HepG2 (cell line): Measurements from ENCODE around the gene PRXL2B. TPM values are rescaled to one million over a fixed set of nuclear protein-coding genes. Genes with fewer than 3 reads are reported as not detected.

ENCODE experiments used
- ATAC-seq: fragments of 200-7000 bp; cut with Tn5 transposase; 3 replicates; pipeline ENCODE4 v1.9.1; 2020; ENCODE audit warnings: mild to moderate bottlenecking, moderate library complexity
- BruUV-seq: library from RNA; stranded (reverse); fragments of 400-500 nt; replicated peaks from 2 replicates; lab custom pipeline; 2021; lab: Mats Ljungman, UMichigan
- CTCF ChIA-PET: fragments of 300-600 bp; formaldehyde crosslinking; extraction: SDS; loops from one replicate; lab custom pipeline; 2021; ENCODE audit warnings: low total read pairs, inconsistent platforms, low intra/inter-chr PET ratio; lab: Yijun Ruan, JAX
- POLR2A ChIA-PET: fragments of 350-600 bp; sonication (Branson Sonifier 250); formaldehyde crosslinking; loops from one replicate; lab custom pipeline; 2020; ENCODE audit warnings: antibody characterized with exemption, inconsistent platforms; lab: Yijun Ruan, JAX
- DNase-seq: peaks from one replicate; pipeline ENCODE4 v3.0.0-alpha.2; 2015; ENCODE audit warnings: low spot score
- FAIRE-seq: peaks from 3 replicates; lab custom pipeline; 2011; peaks lifted over from hg19 to GRCh38; lab: Jason Lieb, UNC
- H2AFZ ChIP-seq: one replicate; pipeline ENCODE4 v1.6.1; 2011; ENCODE audit warnings: low read length, inconsistent platforms
- H3K27ac ChIP-seq: fragments of 300-600 bp; 3 replicates; pipeline ENCODE4 v1.8.0; 2011; ENCODE audit warnings: mixed run types, mild to moderate bottlenecking, mixed read lengths, low read length, inconsistent platforms; ENCODE audit not compliant: insufficient read depth; ENCODE audit errors: extremely low read length
- H3K27me3 ChIP-seq, 2 experiments: fragments of 200-600 bp in 1 of 2; 2 replicates in 1 of 2; 3 replicates in 1 of 2; pipeline versions ENCODE4 v1.6.0 to v1.8.0; 2011; ENCODE audit warnings: low read length in 2 of 2, mild to moderate bottlenecking in 2 of 2, moderate library complexity in 2 of 2, inconsistent platforms in 1 of 2; ENCODE audit not compliant: insufficient read depth in 2 of 2, control insufficient read depth in 1 of 2
- H3K36me3 ChIP-seq, 2 experiments: fragments of 200-600 bp in 1 of 2; replicated peaks in 1 of 2; 2 replicates in 1 of 2; 3 replicates in 1 of 2; pipeline versions ENCODE4 v1.5.1 to v1.8.0; 2011; ENCODE audit warnings: low read length in 2 of 2, inconsistent platforms in 1 of 2; ENCODE audit not compliant: insufficient read depth in 2 of 2, control insufficient read depth in 1 of 2
- H3K4me1 ChIP-seq: 2 replicates; pipeline ENCODE4 v1.5.1; 2012; ENCODE audit warnings: low read length, inconsistent platforms; ENCODE audit not compliant: insufficient read depth
- H3K4me2 ChIP-seq: 2 replicates; pipeline ENCODE4 v1.6.0; 2011; ENCODE audit warnings: low read depth, low read length, inconsistent platforms
- H3K4me3 ChIP-seq, 3 experiments: fragments of 200-600 bp in 1 of 3; sonication (generic), shearing (Covaris generic) in 1 of 3; replicated peaks in 1 of 3; 2 replicates each; pipeline ENCODE4 v1.5.1; 2011 to 2016; ENCODE audit warnings: low read length in 3 of 3, inconsistent platforms in 2 of 3, low read depth in 2 of 3, mild to moderate bottlenecking in 2 of 3, control low read depth in 1 of 3, mixed read lengths in 1 of 3; ENCODE audit not compliant: insufficient read depth in 1 of 3
- H3K79me2 ChIP-seq: one replicate; pipeline ENCODE4 v1.6.1; 2011; ENCODE audit warnings: low read length, inconsistent platforms; ENCODE audit not compliant: insufficient read depth
- H3K9ac ChIP-seq: 2 replicates; pipeline ENCODE4 v1.6.0; 2011; ENCODE audit warnings: mild to moderate bottlenecking, low read depth, low read length, inconsistent platforms; ENCODE audit not compliant: insufficient read depth
- H3K9me3 ChIP-seq: 2 replicates; pipeline ENCODE4 v1.5.1; 2012; ENCODE audit warnings: mild to moderate bottlenecking, low read length
- H4K20me1 ChIP-seq: 2 replicates; pipeline ENCODE4 v1.6.0; 2011; ENCODE audit warnings: inconsistent platforms, mild to moderate bottlenecking, low read length, moderate library complexity; ENCODE audit not compliant: insufficient read depth
- ATF7-NPFF ChIP-seq: sonication (generic); formaldehyde crosslinking; IDR thresholded peaks from 2 replicates; pipeline ENCODE4 v1.8.1; 2023; ENCODE audit warnings: mild to moderate bottlenecking, low read depth, missing genetic modification reagents, moderate library complexity
- CEBPG ChIP-seq: IDR thresholded peaks from 2 replicates; pipeline ENCODE4 v1.6.1; 2016
- HMGXB3 ChIP-seq: sonication (generic); formaldehyde crosslinking; IDR thresholded peaks from 2 replicates; pipeline ENCODE4 v1.4.0; 2020; ENCODE audit warnings: missing genetic modification reagents, borderline replicate concordance
- KLF11 ChIP-seq: IDR thresholded peaks from 2 replicates; pipeline ENCODE4 v1.6.1; 2016; ENCODE audit warnings: missing compliant biosample characterization
- PRDM10 ChIP-seq: sonication (generic); formaldehyde crosslinking; IDR thresholded peaks from 2 replicates; pipeline ENCODE4 v1.4.0; 2020; ENCODE audit warnings: low read depth, missing genetic modification reagents
- RNF219 ChIP-seq: sonication (generic); formaldehyde crosslinking; IDR thresholded peaks from 2 replicates; pipeline ENCODE4 v1.5.0; 2020; ENCODE audit warnings: mild to moderate bottlenecking, missing genetic modification reagents
- ZMYM4 ChIP-seq: sonication (generic); formaldehyde crosslinking; IDR thresholded peaks from 2 replicates; pipeline ENCODE4 v1.8.1; 2023; ENCODE audit warnings: mild to moderate bottlenecking, missing genetic modification reagents
- ZNF292 ChIP-seq: sonication (generic); formaldehyde crosslinking; IDR thresholded peaks from 2 replicates; pipeline ENCODE4 v1.8.1; 2022; ENCODE audit warnings: mild to moderate bottlenecking, low read depth, missing genetic modification reagents, borderline replicate concordance
- ZNF33B ChIP-seq: sonication (generic); formaldehyde crosslinking; IDR thresholded peaks from 2 replicates; pipeline ENCODE4 v1.5.1; 2020; ENCODE audit warnings: mild to moderate bottlenecking, missing genetic modification reagents
- ZNF362 ChIP-seq: sonication (generic); formaldehyde crosslinking; IDR thresholded peaks from 2 replicates; pipeline ENCODE4 v1.4.0; 2020; ENCODE audit warnings: missing genetic modification reagents, mild to moderate bottlenecking, borderline replicate concordance
- ZNF7 ChIP-seq: IDR thresholded peaks from 2 replicates; pipeline ENCODE4 v1.6.1; 2016; ENCODE audit warnings: missing biosample characterization, missing genetic modification reagents
- ZNF850 ChIP-seq: sonication (generic); formaldehyde crosslinking; conservative IDR thresholded peaks from 2 replicates; pipeline ENCODE4 v1.9.0; 2021; ENCODE audit warnings: mild to moderate bottlenecking, missing genetic modification reagents
- WGBS: methylation state at CpG from one replicate; pipeline ENCODE4 v1.1.6; 2017; ENCODE audit warnings: low lambda C conversion rate; 5-methylcytosine and 5-hydroxymethylcytosine counted together
- in situ Hi-C: cut with HindIII; loops from 2 replicates; pipeline ENCODE4 v1.10.0; 2017; ENCODE audit warnings: low pct_unique_long_range_greater_than_20kb; ENCODE audit not compliant: extremely low pct_ligation_motif_present
- intact Hi-C: fragments of 100-400 bp; cut with micrococcal nuclease; formaldehyde crosslinking; loops from one replicate; pipeline ENCODE4 v1.10.0; 2022; ENCODE audit not compliant: unreplicated experiment
- polyA plus RNA-seq, 8 experiments: library from polyadenylated mRNA; depleted of rRNA in 3 of 8; stranded (reverse) in 7 of 8; unstranded in 1 of 8; fragments of >200 nt; fragmentation: Illumina TruSeq in 4 of 8; extraction: Trizol in 4 of 8; gene quantifications; 2 replicates each; pipeline versions ENCODE4 v1.2.1 to v1.2.3, GENCODE V29; 2011 to 2016; ENCODE audit warnings: low read depth in 4 of 8, missing spikeins in 1 of 8, mixed read lengths in 1 of 8; ENCODE audit not compliant: insufficient read depth in 1 of 8
- total RNA-seq, 5 experiments: library from RNA; depleted of rRNA; stranded (reverse); fragments of >200 nt; fragmentation: Illumina TruSeq; extraction: Trizol; gene quantifications; 2 replicates each; pipeline ENCODE4 v1.2.3, GENCODE V29; 2016; ENCODE audit warnings: low read depth in 1 of 5

The PRXL2B gene
- total and polyA plus RNA-seq, 2 of the 13 experiments (the other 11 are each of a cell fraction or from before 2014, with no cell fraction given) = 16.8 to 22.1 TPM

DNA sequence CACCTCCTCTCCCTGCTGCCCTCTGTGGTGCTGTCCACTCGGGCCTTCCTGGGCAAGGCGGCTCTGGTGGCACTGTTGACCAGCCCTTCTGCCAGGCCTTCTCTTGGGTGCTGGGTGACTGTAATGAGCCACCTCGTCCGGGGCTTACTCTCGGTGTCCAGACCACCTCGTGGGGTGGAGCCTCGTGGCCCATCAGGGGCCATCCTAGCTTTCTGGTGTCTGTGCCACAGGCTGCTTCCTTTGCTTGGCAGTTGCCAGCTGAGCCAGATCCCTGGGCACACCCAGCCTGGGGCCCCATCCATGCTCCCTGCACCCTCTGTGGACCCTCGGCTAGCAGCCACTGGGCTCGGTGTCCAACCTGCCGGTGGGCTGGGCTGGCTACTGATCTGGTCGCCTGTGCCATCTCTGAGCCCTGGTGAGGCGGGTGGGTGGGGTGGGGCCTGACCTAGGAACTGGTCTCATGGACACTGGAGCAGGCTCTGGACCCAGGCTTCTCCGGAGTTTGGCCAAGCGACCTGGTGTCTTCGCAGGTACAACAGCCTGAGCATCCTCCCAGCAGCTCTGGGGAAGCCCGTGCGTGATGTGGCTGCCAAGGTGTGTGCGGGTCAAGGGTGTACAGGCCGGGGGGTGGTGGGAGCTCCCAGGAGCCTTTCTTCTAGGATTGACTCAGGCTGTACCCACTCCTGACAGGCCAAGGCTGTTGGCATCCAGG is 1.4 kb downstream of the PRXL2B start:
- Histone ChIP-seq H3K4me1 (peaks cover 33% of the 10 kb centered on the region), H3K79me2 (no peaks in the 10 kb centered on the region), H3K9me3 (no peaks in the 10 kb centered on the region), H3K4me2 (peak overlapping the region; percentile 88), H3K4me3 (peak overlapping the region; percentile 79 to 95 (median 90); a peak in 2 of 6 replicates), H3K36me3 (no peaks in the 10 kb centered on the region), H3K27me3 (peaks cover 0 to 4% of the 10 kb centered on the region in 2 experiments; a peak in 4 of 5 replicates), H2AFZ (no peak overlapping the region), H4K20me1 (no peaks in the 10 kb centered on the region), H3K27ac (no peak overlapping the region), H3K9ac (peak overlapping the region; percentile 76; the same call in 1 of the 2 replicates)
- intact Hi-C loops = loop anchor here (10.0 kb wide), 1 partner anchor 47 kb away; the partner anchor contains the start of gene MMEL1
- in situ Hi-C loops = no loop called here
- WGBS = 96% methylated on average over 5 of the region's 19 CpGs
- CTCF ChIA-PET = no interaction called here
- no peak for DNase-seq
- POLR2A ChIA-PET = interaction anchor here (0.9 kb wide), 1 partner anchor 10 kb away, joined by 3 read pairs; no protein-coding TSS in a partner anchor
- no TSS peak for BruUV-seq
- no peak for FAIRE-seq
- ATAC-seq = no peak
- TF ChIP-seq KLF11 (CRISPR knock-in tag) (no peak), RNF219 (no peak), ZNF850 (CRISPR knock-in tag) (no peak), ZMYM4 (CRISPR knock-in tag) (no peak), ZNF292 (no peak), ZNF362 (CRISPR knock-in tag) (no peak), ATF7-NPFF (CRISPR knock-in tag) (no peak), CEBPG (no peak), PRDM10 (CRISPR knock-in tag) (no peak), HMGXB3 (no peak), ZNF33B (CRISPR knock-in tag) (no peak), ZNF7 (CRISPR knock-in tag) (no peak)
